ENCODE measurements around the gene NLRC3.
"Not testable (repeated sequence)": the region's sequence is repeated elsewhere in the genome, so short reads cannot be mapped to it uniquely, and the experiment has no call there.

NLRC3 gene

GRCh38 chr16:3513892-3514583, 63.2 kb downstream of the NLRC3 start:
- no peak for DNase-seq (ENCODE audit: low read depth)

- DNase-seq (ENCODE audit: low read depth): no peak
Observed at GRCh38 chr16:3511286-3512180, 65.7 kb downstream of the NLRC3 start.

- DNase-seq (ENCODE audit: low read depth): no peak
Observed at GRCh38 chr16:3510416-3510815, 66.8 kb downstream of the NLRC3 start.

DNA sequence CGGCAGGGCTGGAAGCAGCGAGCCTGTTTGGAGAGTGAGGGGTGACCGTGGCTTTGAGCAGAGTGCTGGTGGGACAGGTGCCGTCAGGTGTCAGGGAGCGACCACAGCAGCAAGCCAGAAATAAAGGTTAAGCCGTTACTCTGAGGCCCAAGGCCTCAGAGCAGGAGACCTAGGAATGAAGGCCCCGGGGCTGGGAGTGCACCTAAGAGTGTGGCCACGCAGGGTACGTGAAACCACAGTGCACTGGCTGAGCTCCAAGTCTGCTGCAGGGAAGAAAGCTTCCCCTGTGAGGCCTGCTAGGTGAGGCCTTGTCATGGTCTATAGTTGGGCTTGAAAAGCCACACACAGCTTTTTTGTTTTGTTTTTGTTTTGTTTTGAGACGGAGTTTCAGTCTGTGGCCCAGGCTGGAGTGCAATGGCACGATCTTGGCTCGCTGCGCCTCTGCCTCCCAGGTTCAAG, 67.7 kb downstream of the NLRC3 start:
- DNase-seq (ENCODE audit: low read depth): peak; percentile 54

DNA sequence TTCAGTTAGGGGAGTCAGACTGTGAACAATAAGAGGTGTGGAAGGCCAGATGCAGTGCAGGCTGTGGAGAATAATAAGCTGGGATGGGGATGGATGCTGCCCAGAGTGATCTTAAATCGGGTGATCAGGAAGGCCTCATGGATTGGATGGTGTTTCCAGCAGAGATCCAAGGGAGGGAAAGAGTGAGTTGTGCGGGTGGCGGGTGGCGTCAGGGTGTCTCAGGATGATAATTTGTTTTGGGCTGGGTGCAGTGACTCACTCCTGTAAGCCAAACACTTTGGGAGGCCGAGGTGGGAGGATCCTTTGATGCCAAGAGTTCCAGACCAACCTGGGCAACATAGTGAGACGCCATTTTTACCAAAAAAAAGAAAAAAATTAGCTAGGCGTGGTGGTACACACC, 68.5 kb downstream of the NLRC3 start:
- no peak for DNase-seq (ENCODE audit: low read depth)

GRCh38 chr16:3503523-3503922, 73.7 kb downstream of the NLRC3 start:
- DNase-seq (ENCODE audit: low read depth): no peak

GRCh38 chr16:3501783-3502400, 75.3 kb downstream of the NLRC3 start:
- DNase-seq (ENCODE audit: low read depth): no peak

GRCh38 chr16:3501412-3501761, 75.8 kb downstream of the NLRC3 start:
- DNase-seq (ENCODE audit: low read depth): not testable (repeated sequence)

GRCh38 chr16:3498988-3499387, 78.2 kb downstream of the NLRC3 start:
- no peak for DNase-seq (ENCODE audit: low read depth)

GRCh38 chr16:3497771-3498170, 79.4 kb downstream of the NLRC3 start:
- DNase-seq (ENCODE audit: low read depth): no peak

DNA sequence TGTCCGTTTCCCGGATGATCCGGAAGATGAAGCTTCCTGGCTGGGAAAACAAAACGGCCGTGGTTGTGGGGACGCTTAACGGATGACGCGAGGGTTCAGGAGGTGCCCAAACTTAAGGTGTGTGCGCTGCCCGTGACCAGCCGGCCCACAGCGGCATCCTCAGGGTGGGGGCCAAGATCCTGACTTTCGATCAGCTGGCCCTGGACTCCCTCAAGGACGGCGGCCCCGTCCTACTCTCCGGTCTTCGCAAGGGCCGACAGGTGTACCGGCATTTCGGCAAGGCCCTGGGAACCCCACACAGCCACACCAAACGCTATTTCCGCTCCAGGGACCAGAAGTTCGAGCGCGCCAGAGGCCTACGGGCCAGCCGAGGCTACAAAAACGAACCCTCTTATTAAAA, 80.8 kb downstream of the NLRC3 start:
- DNase-seq (ENCODE audit: low read depth): no peak

GRCh38 chr16:3495176-3495575, 82.0 kb downstream of the NLRC3 start, which contains the start of gene C16orf90:
C16orf90 (minus strand) TSS chr16:3495489; CDS start chr16:3495421, 68 bp downstream.
- DNase-seq (ENCODE audit: low read depth): no peak

DNA sequence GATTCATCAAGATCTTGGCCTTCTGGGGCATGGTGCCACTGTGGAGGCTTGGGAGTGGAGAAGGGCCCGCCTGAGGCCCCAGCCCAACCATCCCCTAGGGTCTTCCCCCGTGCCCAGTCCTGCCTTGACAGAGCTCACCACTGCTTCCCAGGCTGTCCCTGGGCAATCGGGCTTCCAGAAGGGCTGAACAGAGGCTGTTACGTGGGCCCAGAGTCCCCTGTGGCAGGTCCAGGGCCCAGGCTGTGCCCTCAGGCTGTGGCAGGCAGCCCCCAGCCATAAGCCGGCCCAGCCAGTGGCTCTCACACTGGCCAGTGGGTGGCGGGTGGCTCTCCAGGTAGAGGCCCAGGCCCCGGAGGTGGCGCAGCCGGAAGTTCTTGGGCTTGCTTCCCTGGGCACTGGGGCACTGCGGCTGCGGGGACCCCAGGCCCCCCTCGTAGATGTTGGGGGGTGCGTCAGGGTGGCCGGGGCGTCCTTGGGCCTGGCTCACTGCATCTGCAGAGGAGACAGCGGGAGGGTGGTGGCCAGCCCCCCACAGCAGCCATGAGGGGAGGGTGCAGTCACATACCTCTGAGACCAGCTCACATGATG, 82.7 kb downstream of the NLRC3 start:
- no peak for DNase-seq (ENCODE audit: low read depth)

- DNase-seq (ENCODE audit: low read depth): no peak
Observed at GRCh38 chr16:3492356-3492755, 84.8 kb downstream of the NLRC3 start.

- no peak for DNase-seq (ENCODE audit: low read depth)
Observed at GRCh38 chr16:3490911-3491629, 86.1 kb downstream of the NLRC3 start.
